ENCODE data around the gene CCIN. TPM values are rescaled to one million over a fixed set of nuclear protein-coding genes. Genes with fewer than 3 reads are reported as not detected.
"Not testable (repeated sequence)": the region's sequence is repeated elsewhere in the genome, so short reads cannot be mapped to it uniquely, and the experiment has no call there.

CCIN gene
- total RNA-seq, result not detected

DNA sequence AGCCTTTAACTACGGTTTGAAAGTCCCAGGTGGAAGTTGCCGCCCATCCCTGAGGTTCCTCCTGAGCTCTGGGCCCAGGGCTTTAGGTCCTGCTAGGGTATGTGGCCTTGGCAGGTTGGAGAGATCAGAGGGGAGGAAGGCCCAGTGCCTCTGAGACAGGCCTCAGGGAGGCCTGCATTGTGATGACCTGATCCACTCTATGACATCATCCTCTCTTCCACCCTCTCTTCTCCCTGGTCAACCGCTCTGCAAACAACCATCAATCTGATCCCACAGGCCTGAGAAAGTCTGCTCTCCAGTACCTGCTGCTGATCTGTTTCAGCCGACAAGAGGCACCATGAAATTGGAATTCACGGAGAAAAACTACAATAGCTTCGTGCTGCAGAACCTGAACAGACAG is at the start of gene CCIN:
Gene CCIN, plus strand, starts transcription at position 223 of the 400 bp plus-strand sequence. Its CDS starts 115 bp downstream, at position 338.
- ATAC-seq, result no peak

DNA sequence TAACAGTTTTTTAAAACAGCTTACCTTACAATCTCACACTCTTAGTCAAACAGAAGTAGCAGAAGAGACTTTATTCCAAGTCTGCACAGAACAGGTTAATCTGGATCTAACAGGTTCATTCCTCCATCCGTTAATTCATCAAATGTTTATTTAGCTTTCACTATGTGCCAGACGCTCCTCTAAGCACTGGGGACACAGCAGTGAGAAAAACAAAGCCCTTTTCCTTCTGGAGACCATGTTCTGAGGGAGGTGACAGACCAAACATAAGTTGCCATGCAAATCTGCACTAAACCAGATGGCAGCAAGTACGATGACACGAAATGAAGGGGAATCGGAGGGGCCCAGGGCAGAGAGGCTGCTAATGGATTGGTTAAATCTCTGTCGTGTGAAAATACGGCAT is 49.7 kb upstream of the CCIN start:
- peak; percentile 67 for ATAC-seq

DNA sequence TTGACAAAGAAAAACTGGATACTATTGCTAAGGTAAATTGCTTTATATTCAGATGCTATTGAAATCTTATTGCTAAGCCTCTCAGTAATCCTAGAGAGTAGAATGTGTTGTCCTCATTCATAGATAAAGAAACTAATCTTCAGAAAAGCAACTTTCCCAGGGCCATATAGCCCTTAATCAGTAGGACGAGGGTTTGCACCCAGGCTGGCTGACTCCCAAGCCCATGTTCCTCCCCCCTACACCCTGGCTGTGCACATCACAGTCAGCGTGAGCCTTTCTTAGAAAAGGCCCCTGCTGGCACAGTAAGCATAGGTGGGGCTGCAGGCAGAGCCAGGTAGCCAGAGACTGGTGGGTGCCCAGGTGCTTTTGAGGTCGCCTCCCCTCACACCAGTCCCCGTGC is 48.5 kb upstream of the CCIN start:
- ATAC-seq, result peak; percentile 22

DNA sequence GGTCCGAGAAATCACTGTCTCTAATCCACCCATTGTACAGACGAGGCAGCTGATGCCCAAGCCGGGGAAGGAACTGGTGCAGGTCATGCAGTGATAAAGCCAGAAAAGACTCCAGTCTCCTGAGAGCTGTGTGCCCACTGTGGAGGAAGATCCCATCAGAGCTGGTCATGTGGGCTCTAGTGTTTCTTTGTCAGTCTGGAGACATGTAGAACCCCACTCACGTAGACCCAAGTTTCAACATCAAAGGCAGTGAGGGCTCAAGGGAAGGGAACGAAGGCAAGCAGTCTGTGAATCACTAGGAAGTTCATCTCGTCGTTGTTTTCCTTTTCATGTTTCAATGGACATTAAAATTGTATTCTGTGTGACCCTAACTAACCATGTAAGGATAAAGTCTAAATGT is 47.2 kb upstream of the CCIN start:
- ATAC-seq, result no peak

DNA sequence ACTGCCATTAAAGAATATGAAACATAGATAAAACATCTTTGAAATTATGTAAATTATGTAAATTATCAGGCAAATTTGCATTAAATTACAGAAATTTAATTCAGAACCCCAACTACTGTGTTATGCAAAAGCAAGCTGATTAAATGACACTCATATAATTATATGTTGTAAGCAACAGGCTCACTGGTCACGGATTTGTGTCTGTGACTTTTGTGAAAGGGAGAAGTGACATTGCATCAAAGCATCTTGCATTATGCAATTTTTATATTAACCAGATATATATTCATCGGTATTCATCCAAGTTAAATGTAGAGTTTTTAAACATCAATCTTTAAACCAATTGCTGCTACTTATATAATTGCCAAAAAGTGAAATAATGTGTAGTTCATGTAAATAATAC is 45.7 kb upstream of the CCIN start:
- ATAC-seq, result no peak

DNA sequence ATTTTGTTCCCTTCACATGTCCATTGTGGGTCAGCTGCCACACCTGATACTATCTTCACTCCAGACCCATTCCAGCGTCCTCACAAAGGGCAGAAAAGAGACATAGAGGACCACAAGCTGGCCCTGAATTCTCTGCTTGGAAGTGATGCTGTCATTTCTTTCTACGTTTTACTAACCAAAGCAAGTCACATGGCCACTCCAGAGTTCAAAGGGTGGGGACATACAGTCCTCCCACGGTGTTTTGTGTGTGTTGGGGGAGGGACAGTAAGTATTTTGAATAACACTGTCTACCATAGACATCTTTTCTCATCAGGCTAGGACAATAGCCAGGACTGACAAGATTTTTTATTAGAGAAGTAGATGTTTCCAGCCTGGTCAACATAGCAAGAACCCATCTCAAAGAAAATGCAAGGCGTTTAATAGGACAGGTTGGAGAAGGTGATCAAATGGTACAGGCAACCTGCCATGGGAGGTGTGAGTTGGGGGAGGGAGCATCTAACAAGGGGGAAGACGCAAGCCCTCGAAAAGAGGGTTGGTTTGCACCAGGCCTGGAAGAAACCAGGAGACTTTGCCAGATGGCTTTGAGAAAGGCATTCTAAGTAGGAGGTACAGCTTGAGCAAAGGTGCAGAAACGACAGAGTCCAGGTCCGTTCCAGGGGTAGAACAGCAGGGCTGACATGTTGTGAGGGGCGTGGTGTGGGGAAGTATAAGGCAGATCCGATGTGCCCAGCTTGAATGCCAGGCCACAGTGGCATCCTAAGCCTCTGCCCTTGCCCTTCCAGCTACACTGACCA is 43.9 kb upstream of the CCIN start:
- ATAC-seq, result no peak

DNA sequence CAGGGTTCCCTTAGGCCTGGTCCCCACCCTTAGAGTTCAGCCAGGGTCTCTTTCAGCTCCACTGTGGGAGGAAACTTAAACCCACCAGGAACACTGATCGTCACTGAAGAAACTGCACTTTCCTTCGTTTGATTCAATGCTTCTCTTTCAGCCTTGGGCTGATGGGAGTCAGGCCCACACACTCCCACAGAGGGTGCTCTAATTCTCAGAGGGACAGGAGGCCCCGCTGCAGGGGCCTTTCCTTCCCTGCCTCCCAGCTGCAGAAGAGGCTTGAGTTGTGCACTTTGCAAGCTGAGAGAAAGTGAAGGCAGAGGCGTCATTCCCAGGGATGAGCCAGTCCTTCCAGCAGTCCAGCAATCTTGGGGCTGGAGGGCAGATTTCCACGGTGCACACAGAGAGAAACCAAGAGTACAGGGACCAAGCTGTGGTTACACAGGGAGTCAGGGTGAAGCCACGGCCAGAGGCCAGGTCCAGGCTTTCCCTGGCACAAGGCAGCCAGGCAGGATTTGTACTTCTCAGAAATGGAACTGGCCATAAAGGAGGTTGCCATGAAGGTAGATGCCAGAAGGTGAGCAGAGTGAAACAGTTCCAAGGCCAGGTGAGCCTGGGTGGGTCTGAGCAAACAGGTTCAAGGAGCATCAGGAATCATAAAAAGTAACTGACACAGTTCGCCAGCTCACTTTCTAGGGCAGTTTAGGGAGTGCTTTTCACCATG is 43.0 kb upstream of the CCIN start:
- no peak for ATAC-seq

DNA sequence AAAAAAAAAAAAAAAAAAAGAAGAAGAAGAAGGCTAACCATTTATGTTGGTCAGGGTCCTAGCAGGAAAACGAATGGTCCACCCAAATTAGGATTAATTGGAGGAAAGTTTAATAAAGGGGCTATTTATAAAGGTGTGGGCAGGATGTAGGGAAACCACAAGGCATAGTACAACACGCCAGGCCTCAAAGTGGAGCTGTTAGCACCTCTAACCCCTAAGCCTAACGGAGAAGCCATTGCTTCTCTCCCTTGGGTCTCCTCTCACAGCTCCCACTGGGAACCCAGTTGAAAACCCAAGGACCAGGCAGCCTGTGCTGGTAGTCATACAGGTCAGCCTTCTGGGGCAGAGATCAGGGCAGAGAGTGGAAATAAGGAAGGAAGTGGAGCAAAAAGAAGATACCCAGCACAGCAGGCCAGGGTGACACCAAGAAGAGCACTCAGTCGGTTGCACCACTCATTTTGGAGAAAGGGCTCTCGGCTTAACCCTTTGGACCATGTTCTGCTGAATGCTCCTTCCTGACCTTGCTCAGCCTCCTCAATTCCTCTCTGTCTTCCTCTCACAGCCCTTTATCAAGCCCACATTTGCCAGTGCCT is 41.4 kb upstream of the CCIN start:
- no peak for ATAC-seq

DNA sequence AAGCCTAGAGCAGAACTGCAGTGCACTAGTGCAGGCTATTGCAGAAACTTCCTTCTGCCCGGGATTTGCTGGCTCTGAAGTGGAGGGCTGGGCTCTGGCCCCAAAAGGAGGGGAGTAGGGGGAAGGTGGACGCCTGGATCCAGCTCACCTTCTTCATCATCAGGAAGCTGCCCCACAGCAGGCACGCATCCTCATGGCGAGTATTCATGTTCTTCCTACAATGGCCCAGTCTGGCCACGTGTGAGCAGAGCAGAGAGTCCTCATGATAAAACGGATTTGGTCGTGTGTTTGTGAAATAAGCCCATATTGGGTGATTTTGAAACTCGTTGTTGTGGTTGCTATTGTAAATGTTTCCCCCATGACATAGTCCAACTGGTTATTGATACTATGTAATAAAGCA is 40.8 kb upstream of the CCIN start:
- ATAC-seq, result no peak

DNA sequence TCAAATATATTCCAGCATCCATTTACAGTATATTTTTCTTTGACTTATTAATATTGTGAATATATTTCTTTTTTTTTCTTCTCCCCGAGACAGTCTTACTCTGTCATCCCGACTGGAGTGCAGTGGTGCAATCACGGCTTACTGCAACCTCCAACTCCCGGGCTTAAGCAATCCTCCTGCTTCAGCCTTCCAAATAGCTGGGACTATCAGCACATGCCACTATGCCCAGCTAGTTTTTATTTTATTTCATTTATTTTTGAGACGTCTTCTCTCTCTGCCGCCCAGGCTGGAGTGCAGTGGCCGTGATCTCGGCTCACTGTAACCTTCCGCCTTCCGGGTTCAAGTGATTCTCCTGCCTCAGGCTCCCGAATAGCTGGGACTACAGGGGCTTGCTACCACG is 40.0 kb upstream of the CCIN start:
- no peak for ATAC-seq

DNA sequence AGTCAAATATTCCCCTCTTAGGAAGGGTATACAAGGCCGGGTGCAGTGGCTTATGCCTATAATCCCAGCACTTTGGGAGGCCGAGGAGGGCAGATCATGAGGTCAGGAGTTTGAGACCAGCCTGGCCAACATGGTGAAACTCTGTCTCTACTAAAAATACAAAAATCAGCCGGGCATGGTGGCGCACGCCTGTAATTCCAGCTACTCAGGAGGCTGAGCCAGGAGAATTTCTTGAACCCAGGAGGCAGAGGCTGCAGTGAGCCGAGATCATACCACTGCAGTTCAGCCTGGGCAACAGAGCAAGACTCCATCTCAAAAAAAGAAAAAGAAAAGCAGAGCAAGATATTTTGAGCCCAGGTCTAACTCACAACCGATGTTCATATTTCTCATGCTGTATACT is 37.5 kb upstream of the CCIN start:
- ATAC-seq, result not testable (repeated sequence)

DNA sequence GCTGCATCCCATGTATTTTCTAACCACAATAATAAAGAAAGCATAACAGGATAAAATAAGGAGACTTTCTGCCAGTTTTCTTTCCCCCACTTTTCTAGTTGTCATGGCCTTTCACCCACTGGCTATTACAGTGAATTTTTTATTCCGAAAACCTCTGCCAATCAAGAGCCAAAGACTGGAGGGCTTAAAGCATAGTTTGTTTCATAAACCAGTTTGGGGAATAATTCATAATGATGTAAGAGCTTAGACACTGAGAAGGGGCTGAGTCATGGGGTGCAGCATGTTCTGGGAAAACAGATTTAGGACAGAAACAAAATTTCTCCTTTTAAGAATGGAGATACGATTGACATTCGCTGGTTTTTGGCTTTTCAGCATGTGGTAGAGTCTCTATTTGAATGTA is 37.1 kb upstream of the CCIN start:
- ATAC-seq, result peak; percentile 59

DNA sequence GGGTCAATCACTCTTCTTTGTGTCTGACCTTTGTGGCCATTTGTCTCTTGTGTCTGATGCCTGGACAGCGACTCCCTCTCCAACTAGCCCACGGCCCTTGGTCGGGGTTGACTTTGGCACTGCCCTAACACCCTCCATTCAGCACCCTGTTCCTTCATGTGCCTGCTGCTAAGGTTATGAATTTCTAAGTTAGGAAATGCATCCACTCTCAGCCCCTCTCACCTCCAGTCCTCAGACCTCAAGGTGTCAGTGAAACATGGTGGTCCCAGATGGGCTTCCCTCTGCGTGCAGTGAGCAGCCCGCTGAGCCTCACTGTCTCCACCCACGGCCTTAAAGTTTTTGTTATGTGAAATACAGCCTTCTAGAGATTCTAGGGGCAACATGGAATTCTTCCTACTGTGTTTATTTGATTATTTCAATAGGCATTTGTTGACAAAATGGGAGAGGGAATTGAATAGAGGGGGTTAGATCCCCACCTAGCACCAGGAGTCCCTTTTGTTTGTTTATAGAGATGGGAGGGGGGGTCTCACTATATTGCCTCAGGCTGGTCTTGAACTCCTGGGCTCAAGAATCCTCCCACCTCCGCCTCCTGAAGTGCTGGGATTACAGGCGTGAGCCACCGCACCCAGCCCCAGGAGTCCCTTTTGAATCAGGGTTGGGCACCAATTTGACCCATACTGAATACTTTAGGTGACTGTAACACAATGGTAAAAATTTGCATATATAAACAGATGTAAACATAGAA is 34.3 kb upstream of the CCIN start:
- ATAC-seq, result no peak

DNA sequence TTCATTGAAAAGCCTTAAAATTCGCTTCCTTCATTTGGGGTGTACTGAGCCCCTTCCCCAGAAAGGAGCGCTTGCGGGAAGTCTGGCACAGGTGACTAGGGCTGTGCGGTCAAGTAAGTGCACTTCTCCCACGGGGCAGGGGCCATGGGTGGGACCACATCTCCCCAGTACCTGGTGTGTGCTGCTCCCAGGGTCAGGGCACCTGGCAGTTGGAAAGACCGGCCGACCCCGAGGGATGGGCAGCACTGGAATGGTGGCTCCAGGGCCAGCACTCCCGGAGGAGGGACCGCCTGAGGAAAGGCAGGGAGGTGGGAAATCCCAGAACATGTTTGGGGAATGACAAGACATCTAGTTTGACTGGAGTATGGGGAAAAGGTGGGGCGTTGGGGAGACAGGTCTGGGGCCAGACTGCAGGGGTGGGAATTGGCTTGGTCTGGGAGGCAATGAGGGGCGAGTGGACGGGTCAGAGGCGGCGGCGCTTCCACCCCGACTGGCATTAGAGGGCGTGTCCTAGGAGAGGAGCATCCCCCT is 33.4 kb upstream of the CCIN start:
- peak; percentile 18 for ATAC-seq

DNA sequence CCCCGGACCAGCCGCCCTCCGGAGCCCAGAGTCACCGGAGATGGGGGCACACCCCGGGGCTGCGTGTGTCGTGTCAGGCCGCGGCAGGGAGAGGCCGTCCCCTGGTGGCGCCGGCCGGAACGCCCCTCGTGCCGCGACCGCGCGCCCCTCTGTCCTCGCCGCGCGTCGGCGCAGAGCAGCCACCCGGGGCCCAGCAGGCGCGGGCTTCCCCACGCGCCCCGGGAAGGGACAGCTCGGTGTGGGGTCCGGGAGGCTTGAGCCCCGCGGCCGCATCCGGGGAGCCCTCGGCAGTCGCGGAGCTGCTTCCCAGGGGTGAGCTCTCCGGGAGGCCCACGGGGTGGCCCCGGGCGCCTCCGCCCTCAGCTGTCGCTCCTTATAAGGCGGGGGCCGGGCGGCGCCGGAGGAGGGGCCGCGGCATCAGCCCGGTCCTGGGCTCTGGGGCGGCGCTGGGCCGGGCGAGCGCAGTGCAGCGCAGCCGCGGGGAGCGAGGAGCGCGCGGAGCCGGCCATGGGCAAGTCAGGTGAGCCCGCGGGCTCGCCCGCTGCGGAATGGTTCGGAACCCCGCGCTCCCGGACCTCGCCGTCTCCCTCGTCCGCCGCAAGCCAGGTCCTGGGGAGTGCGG is 32.8 kb upstream of the CCIN start, which contains the start of gene GLIPR2:
Gene GLIPR2, plus strand, starts transcription at position 462 of the 622 bp plus-strand sequence. Its CDS starts 46 bp downstream, at position 508.
- peak; percentile 91 for ATAC-seq

DNA sequence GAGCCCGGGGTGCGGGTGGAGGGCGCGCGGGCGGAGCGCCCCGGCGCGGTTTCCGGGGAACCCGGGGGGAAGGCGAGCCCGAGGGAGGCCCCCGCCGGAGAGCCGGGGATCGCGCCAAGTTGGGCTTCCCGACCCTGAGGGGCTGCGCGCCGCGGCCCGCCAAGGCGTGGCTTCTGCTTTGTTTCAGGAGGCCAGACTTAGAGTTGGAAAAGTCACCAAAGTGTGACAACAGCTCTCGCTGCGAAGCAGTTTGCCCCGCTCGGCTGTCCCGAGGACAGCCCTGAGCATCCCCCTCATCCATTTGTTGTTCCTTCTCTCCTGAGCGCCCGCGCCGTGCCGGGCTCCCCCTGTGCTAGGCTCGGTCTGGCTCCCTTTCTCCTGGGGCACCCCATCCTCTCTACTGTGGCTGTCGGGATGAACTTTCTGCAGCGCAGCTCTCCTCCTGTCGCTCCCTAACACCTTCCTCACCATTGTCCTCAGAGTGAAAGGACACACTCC is 32.2 kb upstream of the CCIN start:
- peak; percentile 10 for ATAC-seq

DNA sequence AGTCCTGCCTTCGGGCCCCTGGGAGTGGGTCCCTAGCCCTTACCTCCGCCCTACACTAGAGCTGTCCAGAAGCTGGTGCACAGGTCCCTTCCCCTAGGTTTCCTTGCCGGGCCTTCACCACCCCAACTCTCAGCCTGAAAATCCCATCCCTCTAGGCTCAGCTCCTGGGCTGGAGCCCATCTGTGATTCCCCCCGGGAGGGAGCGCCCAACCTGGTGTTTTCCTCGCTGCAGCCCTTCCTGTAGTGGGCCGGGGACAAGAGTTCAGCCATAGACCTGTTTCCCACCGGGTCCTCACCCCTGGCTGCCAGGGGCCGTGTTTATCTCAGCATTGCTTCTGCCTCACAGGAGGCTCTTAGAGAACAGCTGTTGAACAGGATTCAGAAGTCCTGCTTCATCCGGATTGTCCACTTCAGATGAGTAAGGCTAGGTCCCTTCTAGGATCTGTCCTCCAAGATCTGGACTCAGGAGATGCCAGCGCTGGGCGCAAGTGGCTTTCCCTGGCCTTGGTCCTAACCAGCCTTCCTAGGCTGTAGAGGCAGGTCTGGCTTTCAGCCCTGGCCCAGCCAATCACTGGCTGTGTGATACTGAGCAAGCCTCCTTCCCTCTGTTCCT is 31.7 kb upstream of the CCIN start:
- ATAC-seq, result no peak

DNA sequence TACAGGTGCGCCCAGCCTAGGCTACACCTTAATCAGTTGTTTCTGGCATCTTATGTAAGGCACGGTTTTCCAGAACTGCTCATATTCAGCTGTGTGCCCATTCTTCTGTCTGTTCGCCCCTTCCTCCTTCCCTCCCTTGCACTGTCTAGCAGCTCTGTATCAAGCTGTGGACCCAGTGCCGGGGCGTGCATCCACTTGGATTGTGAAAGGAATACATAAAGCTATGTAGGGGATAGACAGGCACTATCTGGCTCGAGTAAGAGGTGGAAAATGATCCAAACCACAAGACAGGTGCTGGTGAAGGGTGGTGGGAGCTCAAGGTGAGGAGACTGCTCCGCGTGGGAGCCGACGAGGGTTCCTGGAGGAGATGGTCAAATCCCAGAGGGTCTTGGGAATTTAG is 30.7 kb upstream of the CCIN start:
- no peak for ATAC-seq

DNA sequence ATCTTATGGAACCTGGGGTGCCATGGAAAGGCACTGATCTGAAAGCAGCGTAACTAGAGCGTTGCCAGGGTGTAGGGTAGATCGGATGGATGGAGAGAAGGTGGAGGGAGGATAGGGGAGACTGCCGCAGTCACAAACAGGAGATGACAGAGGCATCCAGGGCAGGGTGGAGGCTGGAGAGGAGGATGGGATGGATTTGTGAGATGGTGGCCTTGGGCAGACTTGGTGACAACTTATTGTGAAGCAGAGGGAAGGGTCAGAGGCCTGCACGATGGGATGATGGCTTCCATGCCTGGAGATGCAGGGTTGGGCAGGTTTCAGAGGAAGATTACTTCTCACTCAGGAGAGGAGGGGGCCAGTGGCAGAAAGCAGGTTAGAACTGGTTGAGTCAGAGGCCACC is 30.3 kb upstream of the CCIN start:
- ATAC-seq, result no peak

DNA sequence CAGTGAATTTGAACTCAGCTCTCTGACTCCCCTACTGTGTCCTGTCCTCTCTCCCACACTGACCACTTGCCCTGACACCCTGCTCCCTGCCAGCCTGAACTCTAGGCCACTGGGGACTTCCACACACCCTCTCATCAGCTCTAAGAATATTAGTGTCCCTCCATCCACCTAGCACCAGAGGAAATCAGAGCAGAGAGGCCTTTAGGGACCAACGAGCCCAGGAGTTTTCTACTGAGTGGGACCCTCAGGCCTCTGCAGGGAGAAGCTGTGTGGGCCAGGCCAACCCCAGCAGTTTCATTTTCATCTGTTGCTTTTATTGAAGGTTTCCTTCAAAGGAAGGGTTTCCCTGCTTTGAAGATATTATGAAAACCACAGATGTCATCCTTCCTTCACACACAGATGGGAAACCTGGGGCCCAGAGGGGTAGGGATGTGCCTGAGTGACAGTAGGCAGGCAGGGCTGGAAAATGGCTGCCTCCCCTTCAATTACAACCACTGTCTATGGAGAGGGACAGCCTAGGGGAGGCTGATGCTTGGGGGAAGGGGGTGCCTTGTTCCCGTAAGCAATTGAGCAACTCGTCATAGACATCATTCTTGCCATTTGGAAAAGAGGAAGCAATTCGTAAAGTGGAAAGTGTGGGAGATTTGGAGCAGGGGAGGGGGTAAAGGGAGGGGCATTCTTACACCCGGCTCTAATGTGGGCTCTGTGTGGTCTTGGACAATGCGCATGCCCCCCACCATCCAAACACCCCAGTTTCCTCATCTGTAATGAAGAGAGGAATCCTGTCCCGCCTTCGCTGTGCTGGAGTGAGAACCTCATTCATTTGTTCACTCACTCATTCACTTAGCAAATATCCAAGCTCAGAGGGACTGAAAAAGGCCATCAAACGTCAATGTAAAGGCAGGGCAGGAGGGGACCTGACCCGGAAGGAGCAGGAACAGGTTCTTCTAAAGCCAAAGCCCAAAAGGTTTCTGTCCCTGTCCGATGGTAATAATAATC is 28.8 kb upstream of the CCIN start:
- no peak for ATAC-seq

All from esophagus mucosa (tissue), 1 donor.